Stimulated activated effector memory CD8-positive, alpha-beta T cell treated with anti-CD3 and anti-CD28 coated beads, Interleukin-12 subunit alpha, Interleukin-12 subunit beta, amount 100 ng/mL, for 72 hours (primary cell): ENCODE data around the gene SCCPDH.
"Not testable (repeated sequence)": the region's sequence is repeated elsewhere in the genome, so short reads cannot be mapped to it uniquely, and the experiment has no call there.

ENCODE experiments used
- ATAC-seq: fragments of 150-1000 bp; cut with Tn5 transposase; 2 replicates; pipeline ENCODE4 v1.10.0; 2021
- DNase-seq, 2 donors: peaks; one replicate each; pipeline ENCODE4 v3.0.0; 2021 to 2022; ENCODE audit warnings: low spot score in 2 of 2
- H3K27ac Mint-ChIP-seq: one replicate; pipeline ENCODE4 v1.8.0; 2022; ENCODE audit warnings: mild to moderate bottlenecking, mixed read lengths
- H3K36me3 Mint-ChIP-seq: one replicate; pipeline ENCODE4 v1.8.0; 2022; ENCODE audit warnings: mild to moderate bottlenecking, mixed read lengths
- H3K4me1 Mint-ChIP-seq: one replicate; pipeline ENCODE4 v1.8.0; 2022; ENCODE audit warnings: mixed read lengths
- H3K4me3 Mint-ChIP-seq: one replicate; pipeline ENCODE4 v1.8.0; 2022; ENCODE audit warnings: mild to moderate bottlenecking, mixed read lengths
- H3K9me3 Mint-ChIP-seq: one replicate; pipeline ENCODE4 v1.8.0; 2022; ENCODE audit warnings: mixed read lengths

Gene SCCPDH

GRCh38 chr1:246724016-246724730 is at the start of gene SCCPDH:
TSS of gene SCCPDH (plus strand) at chr1:246724409. CDS start at chr1:246724423, 14 bp downstream.
- peak; percentile 65 to 88 for DNase-seq
- peak within 1 kb of the TSS; percentile 83 for H3K27ac Mint-ChIP-seq

GRCh38 chr1:246677842-246678241 is 46.4 kb upstream of the SCCPDH start:
- no peak overlapping the region for H3K4me3 Mint-ChIP-seq
- no peaks in the 10 kb centered on the region for H3K4me1 Mint-ChIP-seq
- peaks cover 5% of the 10 kb centered on the region for H3K36me3 Mint-ChIP-seq
- peaks cover 3% of the 10 kb centered on the region for H3K9me3 Mint-ChIP-seq
- H3K27ac Mint-ChIP-seq = no peak overlapping the region
- ATAC-seq = no peak
- no peak for DNase-seq

More at GRCh38 chr1:246724016-246724730, at the start of gene SCCPDH:
- Mint-ChIP-seq H3K4me1 (no peaks in the 10 kb centered on the region), H3K36me3 (peaks cover 31% of the 10 kb centered on the region), H3K9me3 (peaks cover 17% of the 10 kb centered on the region), H3K4me3 (peak within 1 kb of the TSS; percentile 83)
- ATAC-seq = peak; percentile 98

- ATAC-seq (no peak), DNase-seq (no peak)
- Mint-ChIP-seq H3K36me3 (peaks cover 5% of the 10 kb centered on the region), H3K27ac (peak overlapping the region; percentile 52), H3K4me1 (no peaks in the 10 kb centered on the region), H3K4me3 (no peak overlapping the region), H3K9me3 (no peaks in the 10 kb centered on the region)
These were observed 45.1 kb upstream of the SCCPDH start for GRCh38 chr1:246678816-246679793.

GRCh38 chr1:246679794-246680177 is 44.4 kb upstream of the SCCPDH start:
- Mint-ChIP-seq H3K4me1 (no peaks in the 10 kb centered on the region), H3K4me3 (no peak overlapping the region), H3K36me3 (peaks cover 5% of the 10 kb centered on the region), H3K9me3 (no peaks in the 10 kb centered on the region), H3K27ac (peak overlapping the region; percentile 52)
- no peak for ATAC-seq
- no peak for DNase-seq

- no peak for DNase-seq
- peaks cover 5% of the 10 kb centered on the region for H3K36me3 Mint-ChIP-seq
- no peak for ATAC-seq
- no peaks in the 10 kb centered on the region for H3K4me1 Mint-ChIP-seq
- no peak overlapping the region for H3K4me3 Mint-ChIP-seq
- H3K9me3 Mint-ChIP-seq = no peaks in the 10 kb centered on the region
- peak overlapping the region; percentile 52 for H3K27ac Mint-ChIP-seq
These were observed 44.0 kb upstream of the SCCPDH start for GRCh38 chr1:246680190-246680589.

- ATAC-seq (no peak), DNase-seq (no peak)
- no peaks in the 10 kb centered on the region for H3K4me1 Mint-ChIP-seq
- H3K9me3 Mint-ChIP-seq = no peaks in the 10 kb centered on the region
- H3K36me3 Mint-ChIP-seq = peaks cover 5% of the 10 kb centered on the region
- no peak overlapping the region for H3K27ac Mint-ChIP-seq
- H3K4me3 Mint-ChIP-seq = no peak overlapping the region
These were observed 43.5 kb upstream of the SCCPDH start for GRCh38 chr1:246680696-246681130.

GRCh38 chr1:246681900-246682895 is 42.0 kb upstream of the SCCPDH start:
- Mint-ChIP-seq H3K27ac (no peak overlapping the region), H3K9me3 (no peaks in the 10 kb centered on the region), H3K36me3 (peaks cover 5% of the 10 kb centered on the region), H3K4me1 (no peaks in the 10 kb centered on the region), H3K4me3 (no peak overlapping the region)
- no peak for DNase-seq
- no peak for ATAC-seq

GRCh38 chr1:246683521-246683920 is 40.7 kb upstream of the SCCPDH start:
- Mint-ChIP-seq H3K9me3 (no peaks in the 10 kb centered on the region), H3K36me3 (peaks cover 5% of the 10 kb centered on the region), H3K4me1 (no peaks in the 10 kb centered on the region), H3K27ac (no peak overlapping the region), H3K4me3 (no peak overlapping the region)
- DNase-seq (no peak), ATAC-seq (no peak)

GRCh38 chr1:246687002-246687401 is 37.2 kb upstream of the SCCPDH start:
- no peak for DNase-seq
- H3K9me3 Mint-ChIP-seq = no peaks in the 10 kb centered on the region

GRCh38 chr1:246689409-246690008 is 34.7 kb upstream of the SCCPDH start:
- peak; percentile 14 to 54 for DNase-seq
- Mint-ChIP-seq H3K27ac (no peak overlapping the region), H3K4me3 (no peak overlapping the region), H3K36me3 (no peaks in the 10 kb centered on the region), H3K9me3 (peaks cover 3% of the 10 kb centered on the region), H3K4me1 (no peaks in the 10 kb centered on the region)
- peak; percentile 88 for ATAC-seq

More at GRCh38 chr1:246687002-246687401, 37.2 kb upstream of the SCCPDH start:
- Mint-ChIP-seq H3K4me3 (no peak overlapping the region), H3K36me3 (no peaks in the 10 kb centered on the region), H3K27ac (no peak overlapping the region), H3K4me1 (no peaks in the 10 kb centered on the region)
- ATAC-seq = no peak

GRCh38 chr1:246690100-246690499 is 34.1 kb upstream of the SCCPDH start:
- H3K36me3 Mint-ChIP-seq = no peaks in the 10 kb centered on the region
- no peak for DNase-seq
- no peak overlapping the region for H3K27ac Mint-ChIP-seq
- no peaks in the 10 kb centered on the region for H3K4me1 Mint-ChIP-seq
- ATAC-seq = no peak
- H3K4me3 Mint-ChIP-seq = no peak overlapping the region
- peaks cover 3% of the 10 kb centered on the region for H3K9me3 Mint-ChIP-seq

- no peak for DNase-seq
- peak overlapping the region; percentile 12 for H3K27ac Mint-ChIP-seq
- H3K9me3 Mint-ChIP-seq = peaks cover 3% of the 10 kb centered on the region
- no peak for ATAC-seq
- H3K4me1 Mint-ChIP-seq = peaks cover 6% of the 10 kb centered on the region
- no peak overlapping the region for H3K4me3 Mint-ChIP-seq
- H3K36me3 Mint-ChIP-seq = peaks cover 7% of the 10 kb centered on the region
These were observed 32.4 kb upstream of the SCCPDH start for GRCh38 chr1:246691622-246692495.

GRCh38 chr1:246694213-246694895 is 29.9 kb upstream of the SCCPDH start:
- H3K4me1 Mint-ChIP-seq = peaks cover 17% of the 10 kb centered on the region
- not testable (repeated sequence) for H3K36me3 Mint-ChIP-seq, H3K27ac Mint-ChIP-seq, ATAC-seq, DNase-seq, H3K4me3 Mint-ChIP-seq, H3K9me3 Mint-ChIP-seq
